Thyroid gland (tissue), 4 donors: ENCODE data around the gene DGKZ. TPM values are rescaled to one million over a fixed set of nuclear protein-coding genes. Genes with fewer than 3 reads are reported as not detected.

ENCODE experiments used
- DNase-seq, 2 donors: peaks; one replicate each; pipeline ENCODE4 v3.0.0-alpha.2; 2019
- H3K27ac ChIP-seq, 3 donors: fragments of 200-600 bp; sonication (generic); 1 replicate in 2 of 3; 2 replicates in 1 of 3; pipeline ENCODE4 v1.5.1; 2016 to 2019; ENCODE audit warnings: mild to moderate bottlenecking in 1 of 3, moderate library complexity in 1 of 3
- H3K27me3 ChIP-seq: fragments of 200-600 bp; sonication (generic); one replicate; pipeline ENCODE4 v1.5.1; 2019
- H3K36me3 ChIP-seq, 2 donors: fragments of 200-600 bp; sonication (generic); one replicate each; pipeline ENCODE4 v1.5.1; 2016 to 2019
- H3K4me1 ChIP-seq, 2 donors: fragments of 200-600 bp; sonication (generic); one replicate each; pipeline ENCODE4 v1.5.1; 2017 to 2019
- H3K4me3 ChIP-seq, 3 donors: fragments of 200-600 bp; sonication (generic); replicated peaks in 1 of 3; 1 replicate in 2 of 3; 2 replicates in 1 of 3; pipeline ENCODE4 v1.5.1; 2016; ENCODE audit warnings: mild to moderate bottlenecking in 1 of 3
- H3K9me3 ChIP-seq: fragments of 200-600 bp; sonication (generic); one replicate; pipeline ENCODE4 v1.5.1; 2017
- POLR2A ChIP-seq, 2 donors: fragments of 450-650 bp; IDR thresholded peaks; one replicate each; pipeline ENCODE4 v1.6.1; 2017; ENCODE audit warnings: antibody characterized with exemption in 2 of 2, mild to moderate bottlenecking in 2 of 2, moderate library complexity in 1 of 2
- WGBS, 2 donors: methylation state at CpG; one replicate each; pipeline ENCODE4 v1.1.5; 2017; 5-methylcytosine and 5-hydroxymethylcytosine counted together
- intact Hi-C: fragments of 100-400 bp; cut with DNase I; formaldehyde crosslinking; loops from one replicate; pipeline ENCODE4 v1.15.1; 2023
- total RNA-seq, 4 donors: library from RNA; depleted of rRNA; stranded (reverse); fragments of >200 nt; gene quantifications; one replicate each; pipeline ENCODE4 v1.2.3, GENCODE V29; 2016
- TF ChIP-seq, protein P1 (sequence below), 6 experiments: fragments of 200-600 bp in 3 of 6; fragments of 450-650 bp in 3 of 6; sonication (generic) in 3 of 6; IDR thresholded peaks; one replicate each; pipeline ENCODE4 v1.5.1; 2016 to 2019; ENCODE audit warnings: antibody characterized with exemption in 6 of 6, mild to moderate bottlenecking in 2 of 6, inconsistent platforms in 1 of 6, moderate library complexity in 1 of 6

Gene DGKZ
- total RNA-seq, 4 donors from 2014 or later: 29.7 to 53.5 (median 41.8) TPM

GRCh38 chr11:46387919-46388618 is 40.8 kb downstream of the DGKZ start:
- Histone ChIP-seq H3K4me3 (no peak overlapping the region), H3K4me1 (peaks cover 19 to 39% of the 10 kb centered on the region in 2 donors), H3K27me3 (peaks cover 14% of the 10 kb centered on the region), H3K36me3 (no peaks in the 10 kb centered on the region), H3K9me3 (no peaks in the 10 kb centered on the region), H3K27ac (no peak overlapping the region)
- no peak for DNase-seq
- no peak for TF ChIP-seq POLR2A (IDR thresholded peaks at IDR 0.05)
- TF ChIP-seq, protein P1, sequence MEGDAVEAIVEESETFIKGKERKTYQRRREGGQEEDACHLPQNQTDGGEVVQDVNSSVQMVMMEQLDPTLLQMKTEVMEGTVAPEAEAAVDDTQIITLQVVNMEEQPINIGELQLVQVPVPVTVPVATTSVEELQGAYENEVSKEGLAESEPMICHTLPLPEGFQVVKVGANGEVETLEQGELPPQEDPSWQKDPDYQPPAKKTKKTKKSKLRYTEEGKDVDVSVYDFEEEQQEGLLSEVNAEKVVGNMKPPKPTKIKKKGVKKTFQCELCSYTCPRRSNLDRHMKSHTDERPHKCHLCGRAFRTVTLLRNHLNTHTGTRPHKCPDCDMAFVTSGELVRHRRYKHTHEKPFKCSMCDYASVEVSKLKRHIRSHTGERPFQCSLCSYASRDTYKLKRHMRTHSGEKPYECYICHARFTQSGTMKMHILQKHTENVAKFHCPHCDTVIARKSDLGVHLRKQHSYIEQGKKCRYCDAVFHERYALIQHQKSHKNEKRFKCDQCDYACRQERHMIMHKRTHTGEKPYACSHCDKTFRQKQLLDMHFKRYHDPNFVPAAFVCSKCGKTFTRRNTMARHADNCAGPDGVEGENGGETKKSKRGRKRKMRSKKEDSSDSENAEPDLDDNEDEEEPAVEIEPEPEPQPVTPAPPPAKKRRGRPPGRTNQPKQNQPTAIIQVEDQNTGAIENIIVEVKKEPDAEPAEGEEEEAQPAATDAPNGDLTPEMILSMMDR (IDR thresholded peaks at IDR 0.05): no peak
- 15 to 20% methylated on average over 23 to 24 of the region's 24 CpGs for WGBS, 2 donors
- intact Hi-C loops: no loop called here

DNA sequence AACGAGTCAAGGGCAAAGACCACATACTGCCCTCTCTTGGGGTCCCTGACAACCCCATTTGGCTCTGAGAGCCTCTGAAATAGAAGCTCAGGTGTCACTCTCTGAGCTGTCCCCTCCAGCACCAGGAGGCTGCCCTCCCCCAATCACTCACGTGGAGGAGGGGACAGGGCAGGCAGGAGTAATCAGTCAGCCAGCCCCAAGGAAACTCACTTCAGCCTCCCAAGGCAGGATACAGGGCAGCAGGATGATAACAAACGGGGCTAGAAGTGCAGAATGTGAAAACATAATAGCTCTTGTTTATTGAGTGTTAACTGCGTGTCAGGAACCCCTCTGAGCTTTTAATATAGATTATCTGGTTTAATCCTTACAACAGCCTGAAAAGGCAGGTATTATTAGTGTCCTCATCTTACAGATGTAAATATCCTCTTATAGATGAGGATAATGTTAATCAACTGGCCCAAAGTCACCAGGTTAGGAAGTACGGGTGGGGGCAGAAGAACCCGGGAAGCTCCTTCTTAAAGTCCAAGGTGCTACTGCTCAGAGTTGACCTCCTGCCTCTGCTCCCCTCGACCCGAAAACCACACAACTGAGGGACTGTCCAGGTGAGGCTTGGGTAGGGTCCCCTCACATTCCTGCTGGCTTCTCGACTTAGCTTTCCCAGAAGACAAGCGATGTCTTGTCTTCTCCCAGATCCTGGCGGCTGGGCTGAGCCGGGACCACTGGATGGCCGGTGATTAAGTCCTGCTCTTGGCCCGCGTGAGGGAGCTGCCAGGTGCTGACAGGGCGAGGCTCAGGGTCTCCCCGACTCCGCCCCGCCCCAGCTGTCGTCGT is 41.6 kb downstream of the DGKZ start:
- TF ChIP-seq, protein P1 (IDR thresholded peaks at IDR 0.05): no peak
- TF ChIP-seq POLR2A (IDR thresholded peaks at IDR 0.05): no peak
- no peaks in the 10 kb centered on the region for H3K36me3 ChIP-seq
- DNase-seq: no peak
- intact Hi-C loops: no loop called here
- H3K27ac ChIP-seq: no peak overlapping the region
- H3K4me3 ChIP-seq: no peak overlapping the region
- H3K9me3 ChIP-seq: no peaks in the 10 kb centered on the region
- peaks cover 19 to 39% of the 10 kb centered on the region in 2 donors for H3K4me1 ChIP-seq
- 6 to 8% methylated on average over 13 to 21 of the region's 21 CpGs for WGBS, 2 donors
- H3K27me3 ChIP-seq: peaks cover 14% of the 10 kb centered on the region

GRCh38 chr11:46389450-46390330 is 42.4 kb downstream of the DGKZ start:
- Histone ChIP-seq H3K27me3 (peaks cover 14% of the 10 kb centered on the region), H3K4me1 (peaks cover 19 to 39% of the 10 kb centered on the region in 2 donors), H3K27ac (no peak overlapping the region), H3K4me3 (no peak overlapping the region), H3K36me3 (no peaks in the 10 kb centered on the region), H3K9me3 (no peaks in the 10 kb centered on the region)
- DNase-seq: peak; percentile 64 to 65
- intact Hi-C loops: loop anchor here (5.0 to 10.0 kb wide), 2 partner anchors 138 to 225 kb away; partner anchors contain the start of genes ATG13 and HARBI1
- WGBS, 2 donors: 3% methylated on average over 39 of the region's 80 CpGs; no CpG with 5 or more reads in 1 of the 2 donors
- no peak for TF ChIP-seq POLR2A (IDR thresholded peaks at IDR 0.05)
- TF ChIP-seq, protein P1 (IDR thresholded peaks at IDR 0.05): peak; percentile 47 to 88 (median 76)

GRCh38 chr11:46390331-46391171 is 43.3 kb downstream of the DGKZ start:
- WGBS, 2 donors: 12 to 14% methylated on average over 16 to 19 of the region's 49 CpGs
- DNase-seq: no peak
- H3K4me1 ChIP-seq: peaks cover 19 to 39% of the 10 kb centered on the region in 2 donors
- no peak overlapping the region for H3K27ac ChIP-seq
- H3K27me3 ChIP-seq: peaks cover 14% of the 10 kb centered on the region
- no peak overlapping the region for H3K4me3 ChIP-seq
- intact Hi-C loops: loop anchor here (5.0 to 10.0 kb wide), 2 partner anchors 137 to 224 kb away; partner anchors contain the start of genes ATG13 and HARBI1
- no peak for TF ChIP-seq POLR2A (IDR thresholded peaks at IDR 0.05)
- TF ChIP-seq, protein P1 (IDR thresholded peaks at IDR 0.05): no peak
- H3K9me3 ChIP-seq: no peaks in the 10 kb centered on the region
- H3K36me3 ChIP-seq: no peaks in the 10 kb centered on the region
